Activated naive CD4-positive, alpha-beta T cell treated with anti-CD3 and anti-CD28 coated beads, Interleukin-2, amount 50 U/mL, for 16 hours (primary cell): Measurements from ENCODE around the gene SMIM13.

Experiments
- DNase-seq: peaks from one replicate; pipeline ENCODE4 v3.0.0-alpha.2; 2020

The SMIM13 gene

GRCh38 chr6:11161031-11161956 lies 67.7 kb downstream of the SMIM13 start:
- no peak for DNase-seq

- no peak for DNase-seq
Observed at GRCh38 chr6:11162262-11162661, 68.6 kb downstream of the SMIM13 start.

DNA sequence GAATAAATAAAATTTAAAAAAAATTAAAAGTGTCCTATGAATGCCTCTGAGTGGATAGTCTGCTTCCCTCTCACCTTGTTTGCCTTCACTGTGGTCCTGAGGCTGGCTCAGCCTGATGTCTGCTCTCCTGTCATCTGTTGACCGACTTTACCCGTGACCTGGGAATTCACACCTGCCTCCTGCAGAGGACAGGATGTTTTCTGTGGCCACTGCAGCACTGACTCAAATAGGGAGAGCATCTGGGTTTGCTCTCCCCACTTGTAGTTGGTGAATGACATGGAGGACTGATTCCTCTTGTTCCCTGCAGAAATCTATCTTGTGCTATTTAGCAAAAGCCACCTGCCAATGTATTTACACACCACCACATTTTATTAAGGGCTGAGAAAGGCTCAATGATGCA lies 70.3 kb downstream of the SMIM13 start:
- no peak for DNase-seq

GRCh38 chr6:11164717-11165646 lies 71.3 kb downstream of the SMIM13 start:
- no peak for DNase-seq

GRCh38 chr6:11166948-11167347 lies 73.3 kb downstream of the SMIM13 start:
- no peak for DNase-seq

DNA sequence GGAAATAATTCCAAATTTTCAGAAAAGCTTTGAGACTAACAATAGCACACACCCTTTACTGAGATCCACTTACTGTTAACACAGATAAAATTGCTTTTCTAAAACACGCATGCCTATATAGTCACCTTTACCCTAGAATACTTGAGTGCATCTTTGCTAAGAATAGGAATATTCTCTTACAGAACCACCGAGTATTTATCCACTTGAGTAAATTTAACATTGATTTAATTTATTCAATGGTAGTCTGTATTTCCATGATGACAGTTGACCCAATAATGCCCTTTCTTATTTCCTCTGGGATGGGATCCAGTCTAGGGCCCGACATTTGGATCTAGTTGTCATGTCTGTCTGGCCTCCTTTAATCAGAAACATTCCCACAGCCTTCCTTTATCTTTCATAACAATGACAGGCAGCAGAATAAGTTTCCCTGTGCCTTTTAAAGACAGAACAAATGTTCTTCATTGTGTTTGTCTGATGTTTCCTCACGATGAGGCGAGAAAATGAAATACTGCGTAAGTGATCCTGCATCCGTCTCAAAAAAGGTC lies 74.5 kb downstream of the SMIM13 start:
- no peak for DNase-seq

DNA sequence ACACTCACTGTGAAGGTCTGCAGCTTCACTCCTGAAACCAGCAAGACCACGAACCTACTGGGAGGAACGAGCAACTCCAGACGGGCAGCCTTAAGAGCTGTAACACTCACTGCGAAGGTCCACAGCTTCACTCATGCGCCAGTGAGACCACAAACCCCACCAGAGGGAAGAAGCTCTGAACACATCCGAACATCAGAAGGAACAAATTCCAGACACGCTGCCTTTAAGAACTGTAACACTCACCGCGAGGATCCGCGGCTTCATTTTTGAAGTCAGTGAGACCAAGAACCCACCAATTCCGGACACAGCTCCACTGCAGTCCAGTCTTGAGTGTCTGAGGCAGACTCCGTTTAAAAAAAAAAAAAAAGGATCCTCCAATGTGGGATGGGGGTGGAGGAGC lies 78.3 kb downstream of the SMIM13 start:
- no peak for DNase-seq

GRCh38 chr6:11172501-11173327 lies 79.1 kb downstream of the SMIM13 start:
- peak; percentile 73 for DNase-seq

DNA sequence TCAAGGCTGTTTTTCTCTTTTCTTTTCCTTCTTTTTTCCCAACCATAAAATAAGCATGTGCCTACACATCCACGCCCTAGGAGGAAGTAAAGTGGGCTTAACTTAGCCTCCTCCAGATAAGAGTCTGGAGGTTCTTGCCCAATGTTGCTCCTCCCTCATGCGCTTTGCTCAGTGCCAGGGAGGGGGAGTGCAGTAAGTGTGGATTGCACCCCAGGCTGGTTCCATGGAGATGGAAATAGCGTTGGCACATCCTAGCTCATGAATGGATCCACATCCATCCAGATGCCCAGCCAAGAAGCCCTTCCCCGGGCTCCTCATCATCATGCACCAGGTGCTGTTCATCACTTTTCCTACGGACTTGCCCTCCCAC lies 80.6 kb downstream of the SMIM13 start:
- DNase-seq: no peak

DNA sequence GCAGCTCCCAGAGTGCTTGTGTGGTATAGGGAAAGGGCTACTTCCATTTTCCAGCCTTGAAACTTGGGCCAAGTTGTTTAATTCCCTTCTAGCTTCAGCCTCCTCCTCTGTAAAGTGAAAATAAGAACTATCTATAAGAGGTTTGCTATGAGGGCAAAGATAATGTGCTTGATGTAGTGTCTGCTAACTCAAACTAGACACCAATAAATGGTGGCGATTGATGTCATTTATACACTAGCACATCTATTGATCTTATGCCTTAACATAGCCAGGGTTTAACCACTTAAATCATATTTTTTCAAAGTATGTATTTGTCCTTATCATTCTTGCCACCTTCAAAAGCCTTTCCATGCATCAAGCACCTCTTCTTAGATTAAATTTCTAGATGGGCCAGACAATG lies 83.6 kb downstream of the SMIM13 start:
- DNase-seq: no peak

DNA sequence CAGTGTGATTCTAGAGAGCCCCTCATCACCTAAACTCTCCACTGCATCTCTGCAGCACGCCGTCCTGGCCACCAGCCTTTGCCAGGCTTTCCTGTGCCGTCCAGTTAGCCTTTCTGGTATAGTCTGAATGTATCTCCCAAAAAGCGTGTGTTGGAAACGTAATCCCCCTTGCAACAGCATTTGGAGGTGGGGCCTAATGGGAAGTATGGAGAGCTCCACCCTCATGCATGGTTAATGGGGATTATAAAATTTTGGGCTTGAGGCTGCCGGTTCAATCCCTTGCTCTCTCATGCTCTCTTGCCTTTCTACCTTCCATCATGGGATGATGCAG lies 85.4 kb downstream of the SMIM13 start:
- no peak for DNase-seq

- DNase-seq: no peak
Observed at GRCh38 chr6:11179419-11180202, 86.0 kb downstream of the SMIM13 start.

DNA sequence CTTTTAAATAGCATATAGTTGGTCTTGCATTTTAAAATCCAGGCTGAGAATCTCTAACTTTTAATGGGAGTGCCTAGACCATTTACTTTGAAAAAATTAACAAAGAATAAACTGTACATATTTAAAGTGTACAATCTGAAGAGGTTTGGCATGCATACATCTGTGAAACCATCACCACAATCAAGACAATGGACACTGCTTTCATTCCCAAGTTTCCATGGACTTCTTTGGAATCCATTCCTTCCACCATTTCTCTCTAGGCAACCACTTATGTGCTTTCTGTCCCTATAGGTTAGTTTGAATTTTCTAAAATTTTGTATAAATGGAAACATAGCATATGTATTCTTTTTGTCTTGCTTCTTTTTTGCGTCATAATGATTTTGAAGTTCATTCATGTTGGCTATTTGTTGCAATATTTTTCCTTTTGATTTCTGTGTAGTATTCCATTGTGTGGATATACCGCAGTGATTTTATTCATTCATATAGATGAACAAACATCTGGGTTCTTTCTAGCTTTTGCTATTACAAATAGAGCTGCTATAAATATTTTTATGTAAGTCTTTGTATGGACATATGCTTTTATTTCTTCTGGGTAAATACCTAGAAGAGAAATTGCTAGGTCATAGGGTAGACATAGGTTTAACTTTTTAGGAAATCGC lies 88.0 kb downstream of the SMIM13 start:
- DNase-seq: no peak

DNA sequence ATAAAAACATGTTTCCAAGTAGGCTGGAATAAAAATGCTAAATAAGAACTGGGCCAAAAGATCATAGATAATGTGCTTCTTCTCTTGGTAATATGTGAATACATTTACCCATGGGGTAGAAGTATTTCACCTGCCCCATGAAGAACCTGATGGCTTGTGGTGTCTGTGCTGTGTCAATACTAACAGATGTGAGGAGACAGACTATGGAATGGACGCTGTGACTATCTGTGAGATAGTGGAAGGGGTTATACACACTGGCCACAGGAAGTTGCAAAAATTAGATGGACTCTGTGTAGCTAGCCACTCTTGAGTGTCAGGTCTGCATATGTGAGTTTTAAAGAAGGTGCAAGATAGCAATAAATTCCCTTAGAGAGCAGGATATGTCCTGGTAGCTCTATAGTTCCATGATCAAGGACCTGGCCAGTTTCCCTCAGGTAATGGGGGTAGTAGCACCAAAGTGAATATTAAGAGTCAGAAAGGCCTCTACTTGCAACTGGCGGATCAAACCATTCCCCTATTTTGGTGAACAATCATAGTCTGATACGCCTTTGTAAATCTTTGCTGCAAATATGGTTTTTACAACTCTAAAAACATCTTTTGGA lies 90.2 kb downstream of the SMIM13 start:
- no peak for DNase-seq

GRCh38 chr6:11185204-11185842 lies 91.7 kb downstream of the SMIM13 start:
- no peak for DNase-seq

GRCh38 chr6:11187301-11187700 lies 93.7 kb downstream of the SMIM13 start:
- no peak for DNase-seq
